ENCODE measurements around the gene GPR141.

GPR141 gene

GRCh38 chr7:37768611-37769010 lies 85.0 kb downstream of the GPR141 start:
- H3K79me2 ChIP-seq (ENCODE audit: insufficient read depth, low read length): no peaks in the 10 kb centered on the region
- H2AFZ ChIP-seq (ENCODE audit: low read length): no peak overlapping the region
- no peaks in the 10 kb centered on the region for H3K9me2 ChIP-seq (replicated peaks; ENCODE audit: low read depth, low read length)
- no peaks in the 10 kb centered on the region for H3K27me3 ChIP-seq (ENCODE audit: insufficient read depth, low read length, poor library complexity, severe bottlenecking)
- no peak overlapping the region for H3K4me3 ChIP-seq (ENCODE audit: low read length, poor library complexity, severe bottlenecking)
- peaks cover 35% of the 10 kb centered on the region for H3K4me1 ChIP-seq (ENCODE audit: insufficient read depth, low read length, poor library complexity, severe bottlenecking)
- no peaks in the 10 kb centered on the region for H4K20me1 ChIP-seq (ENCODE audit: insufficient read depth, low read length, poor library complexity, severe bottlenecking)
- TF ChIP-seq EZH2phosphoT487 (IDR thresholded peaks at IDR 0.05; ENCODE audit: borderline replicate concordance) (no peak), CTCF (conservative IDR thresholded peaks at IDR 0.05; ENCODE audit: low read length) (no peak)
- no peaks in the 10 kb centered on the region for H3K9me3 ChIP-seq (ENCODE audit: insufficient read depth, low read depth, low read length)
- H3K9ac ChIP-seq (ENCODE audit: low read depth, low read length, poor library complexity, severe bottlenecking): no peak overlapping the region
- H3F3A ChIP-seq (ENCODE audit: low read depth): no peaks in the 10 kb centered on the region
- no peaks in the 10 kb centered on the region for H3K36me3 ChIP-seq (ENCODE audit: insufficient read depth, low read length)
- no peak overlapping the region for H3K4me2 ChIP-seq (ENCODE audit: low read depth, low read length, poor library complexity, severe bottlenecking)

GRCh38 chr7:37769291-37769690 lies 85.7 kb downstream of the GPR141 start:
- Histone ChIP-seq H3K9me3 (ENCODE audit: insufficient read depth, low read depth, low read length) (no peaks in the 10 kb centered on the region), H3K9ac (ENCODE audit: low read depth, low read length, poor library complexity, severe bottlenecking) (no peak overlapping the region), H3K79me2 (ENCODE audit: insufficient read depth, low read length) (no peaks in the 10 kb centered on the region), H3K4me1 (ENCODE audit: insufficient read depth, low read length, poor library complexity, severe bottlenecking) (peaks cover 35% of the 10 kb centered on the region), H3K9me2 (replicated peaks; ENCODE audit: low read depth, low read length) (no peaks in the 10 kb centered on the region), H3F3A (ENCODE audit: low read depth) (no peaks in the 10 kb centered on the region), H2AFZ (ENCODE audit: low read length) (peak overlapping the region; percentile 3; the same call in 1 of the 2 replicates), H4K20me1 (ENCODE audit: insufficient read depth, low read length, poor library complexity, severe bottlenecking) (no peaks in the 10 kb centered on the region), H3K4me2 (ENCODE audit: low read depth, low read length, poor library complexity, severe bottlenecking) (no peak overlapping the region), H3K4me3 (ENCODE audit: low read length, poor library complexity, severe bottlenecking) (no peak overlapping the region), H3K27me3 (ENCODE audit: insufficient read depth, low read length, poor library complexity, severe bottlenecking) (no peaks in the 10 kb centered on the region), H3K36me3 (ENCODE audit: insufficient read depth, low read length) (no peaks in the 10 kb centered on the region)
- TF ChIP-seq EZH2phosphoT487 (IDR thresholded peaks at IDR 0.05; ENCODE audit: borderline replicate concordance) (no peak), CTCF (conservative IDR thresholded peaks at IDR 0.05; ENCODE audit: low read length) (no peak)

GRCh38 chr7:37769726-37770125 lies 86.2 kb downstream of the GPR141 start:
- Histone ChIP-seq H2AFZ (ENCODE audit: low read length) (peak overlapping the region; percentile 3; the same call in 1 of the 2 replicates), H4K20me1 (ENCODE audit: insufficient read depth, low read length, poor library complexity, severe bottlenecking) (no peaks in the 10 kb centered on the region), H3K27me3 (ENCODE audit: insufficient read depth, low read length, poor library complexity, severe bottlenecking) (no peaks in the 10 kb centered on the region), H3F3A (ENCODE audit: low read depth) (no peaks in the 10 kb centered on the region), H3K9me3 (ENCODE audit: insufficient read depth, low read depth, low read length) (no peaks in the 10 kb centered on the region), H3K9me2 (replicated peaks; ENCODE audit: low read depth, low read length) (no peaks in the 10 kb centered on the region), H3K4me1 (ENCODE audit: insufficient read depth, low read length, poor library complexity, severe bottlenecking) (peaks cover 35% of the 10 kb centered on the region), H3K4me2 (ENCODE audit: low read depth, low read length, poor library complexity, severe bottlenecking) (no peak overlapping the region), H3K9ac (ENCODE audit: low read depth, low read length, poor library complexity, severe bottlenecking) (no peak overlapping the region), H3K36me3 (ENCODE audit: insufficient read depth, low read length) (no peaks in the 10 kb centered on the region), H3K79me2 (ENCODE audit: insufficient read depth, low read length) (no peaks in the 10 kb centered on the region), H3K4me3 (ENCODE audit: low read length, poor library complexity, severe bottlenecking) (no peak overlapping the region)
- no peak for TF ChIP-seq CTCF (conservative IDR thresholded peaks at IDR 0.05; ENCODE audit: low read length)
- TF ChIP-seq EZH2phosphoT487 (IDR thresholded peaks at IDR 0.05; ENCODE audit: borderline replicate concordance): no peak
